Skeletal muscle tissue (tissue), 4 donors: ENCODE results near the gene TMEM259. TPM values are rescaled to one million over a fixed set of nuclear protein-coding genes. Genes with fewer than 3 reads are reported as not detected.

Experiments
- H3K27ac ChIP-seq: one replicate; pipeline ENCODE4 v1.7.0; 2013; ENCODE audit warnings: mild to moderate bottlenecking, low read depth, low read length, inconsistent platforms
- H3K27me3 ChIP-seq, 3 donors: one replicate each; pipeline ENCODE4 v1.7.0; 2013; ENCODE audit warnings: low read length in 3 of 3; ENCODE audit not compliant: control insufficient read depth in 3 of 3, insufficient read depth in 3 of 3
- H3K36me3 ChIP-seq, 3 donors: one replicate each; pipeline ENCODE4 v1.7.0; 2013; ENCODE audit warnings: low read length in 3 of 3; ENCODE audit not compliant: control insufficient read depth in 3 of 3, insufficient read depth in 3 of 3
- H3K4me1 ChIP-seq, 3 donors: one replicate each; pipeline ENCODE4 v1.7.0; 2013; ENCODE audit warnings: low read length in 3 of 3, mild to moderate bottlenecking in 3 of 3; ENCODE audit not compliant: control insufficient read depth in 3 of 3, insufficient read depth in 3 of 3
- H3K4me3 ChIP-seq, 3 donors: one replicate each; pipeline ENCODE4 v1.7.0; 2013; ENCODE audit warnings: low read length in 3 of 3
- H3K9ac ChIP-seq, 3 donors: one replicate each; pipeline ENCODE4 v1.7.0; 2013; ENCODE audit warnings: low read length in 3 of 3, mild to moderate bottlenecking in 3 of 3, moderate library complexity in 2 of 3, low read depth in 1 of 3
- H3K9me3 ChIP-seq, 3 donors: one replicate each; pipeline ENCODE4 v1.7.0; 2013; ENCODE audit warnings: low read length in 3 of 3; ENCODE audit not compliant: control insufficient read depth in 3 of 3
- total RNA-seq: library from RNA; depleted of rRNA; stranded (reverse); fragments of >200 nt; gene quantifications from one replicate; pipeline ENCODE4 v1.2.3, GENCODE V29; 2014
- donor health status: Osteomylitis.

Gene TMEM259
- total RNA-seq, 1 donor from 2014 or later = 25.6 TPM

- H3K9ac ChIP-seq = peak overlapping the region; percentile 77 to 88 (median 79)
- no peaks in the 10 kb centered on the region for H3K9me3 ChIP-seq
- peak overlapping the region; percentile 74 to 85 (median 83) for H3K4me3 ChIP-seq
- peaks cover 33 to 43% (median 36%) of the 10 kb centered on the region in 3 donors for H3K4me1 ChIP-seq
- no peaks in the 10 kb centered on the region for H3K27me3 ChIP-seq
- peak overlapping the region; percentile 75 for H3K27ac ChIP-seq
- H3K36me3 ChIP-seq = peaks cover 0 to 2% (median 0%) of the 10 kb centered on the region in 3 donors
These were observed 19.8 kb upstream of the TMEM259 start for GRCh38 chr19:1040476-1041271.

GRCh38 chr19:1039646-1040475 is 18.9 kb upstream of the TMEM259 start, which contains the start of gene ABCA7:
Gene ABCA7 (plus strand): TSS chr19:1040107. CDS start chr19:1041362, 1,255 bp downstream.
- H3K36me3 ChIP-seq = peaks cover 0 to 2% (median 0%) of the 10 kb centered on the region in 3 donors
- H3K9ac ChIP-seq = peak within 1 kb of the TSS; percentile 77 to 88 (median 79)
- no peaks in the 10 kb centered on the region for H3K9me3 ChIP-seq
- H3K27ac ChIP-seq = peak within 1 kb of the TSS; percentile 75
- H3K27me3 ChIP-seq = no peaks in the 10 kb centered on the region
- peaks cover 33 to 43% (median 36%) of the 10 kb centered on the region in 3 donors for H3K4me1 ChIP-seq
- peak within 1 kb of the TSS; percentile 74 to 85 (median 83) for H3K4me3 ChIP-seq

- peak overlapping the region in 2 of 3 donors; percentile 68 to 72 for H3K9ac ChIP-seq
- no peaks in the 10 kb centered on the region for H3K36me3 ChIP-seq
- peak overlapping the region; percentile 40 for H3K27ac ChIP-seq
- H3K4me3 ChIP-seq = peak overlapping the region; percentile 58 to 83 (median 74)
- no peaks in the 10 kb centered on the region for H3K27me3 ChIP-seq
- no peaks in the 10 kb centered on the region for H3K9me3 ChIP-seq
- H3K4me1 ChIP-seq = peaks cover 33 to 43% (median 36%) of the 10 kb centered on the region in 3 donors
These were observed 18.2 kb upstream of the TMEM259 start for GRCh38 chr19:1038978-1039645.

GRCh38 chr19:1037621-1038064 is 16.7 kb upstream of the TMEM259 start:
- Histone ChIP-seq H3K36me3 (no peaks in the 10 kb centered on the region), H3K4me3 (no peak overlapping the region), H3K27ac (no peak overlapping the region), H3K9ac (no peak overlapping the region), H3K27me3 (no peaks in the 10 kb centered on the region), H3K4me1 (peaks cover 33 to 39% (median 36%) of the 10 kb centered on the region in 3 donors), H3K9me3 (no peaks in the 10 kb centered on the region)

- Histone ChIP-seq H3K4me1 (peaks cover 18 to 23% (median 20%) of the 10 kb centered on the region in 3 donors), H3K4me3 (no peak overlapping the region), H3K9me3 (no peaks in the 10 kb centered on the region), H3K27ac (no peak overlapping the region), H3K9ac (no peak overlapping the region), H3K36me3 (peaks cover 0 to 6% (median 4%) of the 10 kb centered on the region in 3 donors), H3K27me3 (no peaks in the 10 kb centered on the region)
These were observed 15.2 kb upstream of the TMEM259 start for GRCh38 chr19:1035998-1036621.

- Histone ChIP-seq H3K9ac (no peak overlapping the region), H3K9me3 (no peaks in the 10 kb centered on the region), H3K4me3 (no peak overlapping the region), H3K36me3 (peaks cover 0 to 6% (median 4%) of the 10 kb centered on the region in 3 donors), H3K27ac (no peak overlapping the region), H3K27me3 (peaks cover 0 to 8% (median 1%) of the 10 kb centered on the region in 3 donors), H3K4me1 (peaks cover 4 to 6% (median 4%) of the 10 kb centered on the region in 3 donors)
These were observed 11.4 kb upstream of the TMEM259 start for GRCh38 chr19:1032264-1032867.

GRCh38 chr19:1028062-1028926 is 7.4 kb upstream of the TMEM259 start:
- peak overlapping the region; percentile 35 to 73 (median 52) for H3K4me3 ChIP-seq
- H3K36me3 ChIP-seq = peaks cover 0 to 6% (median 4%) of the 10 kb centered on the region in 3 donors
- peaks cover 0 to 22% (median 14%) of the 10 kb centered on the region in 3 donors for H3K27me3 ChIP-seq
- H3K9ac ChIP-seq = peak overlapping the region in 2 of 3 donors; percentile 25 to 64
- peaks cover 4 to 6% (median 6%) of the 10 kb centered on the region in 3 donors for H3K4me1 ChIP-seq
- H3K9me3 ChIP-seq = no peaks in the 10 kb centered on the region
- peak overlapping the region; percentile 19 for H3K27ac ChIP-seq

- Histone ChIP-seq H3K9me3 (no peaks in the 10 kb centered on the region), H3K9ac (peak overlapping the region in 1 of 3 donors; percentile 8), H3K27me3 (peaks cover 0 to 22% (median 14%) of the 10 kb centered on the region in 3 donors), H3K27ac (peak overlapping the region; percentile 19), H3K36me3 (peaks cover 0 to 6% (median 4%) of the 10 kb centered on the region in 3 donors), H3K4me3 (peak overlapping the region; percentile 35 to 73 (median 60)), H3K4me1 (peaks cover 4 to 6% (median 6%) of the 10 kb centered on the region in 3 donors)
These were observed 6.7 kb upstream of the TMEM259 start for GRCh38 chr19:1027650-1028061.
